Stomach (tissue), 4 donors: ENCODE results near the gene RHOT1.

Source experiments
- CTCF ChIP-seq, 7 experiments: fragments of 450-650 bp in 4 of 7; fragments of 200-600 bp in 3 of 7; sonication (generic) in 3 of 7; IDR thresholded peaks; one replicate each; pipeline ENCODE4 v1.5.1; 2016 to 2019; ENCODE audit warnings: antibody characterized with exemption in 7 of 7, control low read depth in 2 of 7, mild to moderate bottlenecking in 1 of 7
- EP300 ChIP-seq: sonication (generic); formaldehyde crosslinking; IDR thresholded peaks from one replicate; pipeline ENCODE4 v1.6.1; 2017; ENCODE audit warnings: antibody characterized with exemption
- POLR2A ChIP-seq, 4 donors: fragments of 450-650 bp; IDR thresholded peaks; one replicate each; pipeline ENCODE4 v1.6.1; 2016; ENCODE audit warnings: antibody characterized with exemption in 4 of 4, control low read depth in 2 of 4, mild to moderate bottlenecking in 1 of 4, moderate library complexity in 1 of 4
- POLR2AphosphoS5 ChIP-seq, 3 donors: sonication (generic); formaldehyde crosslinking; IDR thresholded peaks; one replicate each; pipeline ENCODE4 v1.6.1; 2016; ENCODE audit warnings: antibody characterized with exemption in 3 of 3

GRCh38 chr17:32266389-32267301 lies 124.3 kb downstream of the RHOT1 start:
- TF ChIP-seq CTCF (IDR thresholded peaks at IDR 0.05) (no peak), EP300 (no peak), POLR2AphosphoS5 (IDR thresholded peaks at IDR 0.05) (no peak), POLR2A (IDR thresholded peaks at IDR 0.05) (no peak)
